Mesendoderm (in vitro differentiated cells): ENCODE measurements around the gene TNRC6C.
A peak's percentile ranks its signal among the peaks of the same experiment; 100 is the strongest.

Source experiments
- DNase-seq: peaks from one replicate; pipeline ENCODE4 v3.0.0; 2013
- H2AK5ac ChIP-seq: 2 replicates; pipeline ENCODE4 v1.6.1; 2013; ENCODE audit warnings: low read length, inconsistent platforms
- H2BK120ac ChIP-seq: 2 replicates; pipeline ENCODE4 v1.6.1; 2013; ENCODE audit warnings: low read depth, mild to moderate bottlenecking, low read length, moderate library complexity, mixed read lengths
- H2BK15ac ChIP-seq: replicated peaks from 2 replicates; pipeline ENCODE4 v1.6.1; 2013; ENCODE audit warnings: low read depth, mild to moderate bottlenecking, moderate library complexity
- H2BK5ac ChIP-seq: 2 replicates; pipeline ENCODE4 v1.6.1; 2013; ENCODE audit warnings: low read length, inconsistent platforms
- H3K18ac ChIP-seq: 2 replicates; pipeline ENCODE4 v1.6.1; 2013; ENCODE audit warnings: mild to moderate bottlenecking, low read length, mixed read lengths
- H3K23ac ChIP-seq: one replicate; pipeline ENCODE4 v1.6.1; 2013; ENCODE audit warnings: low read length
- H3K27ac ChIP-seq: 2 replicates; pipeline ENCODE4 v1.5.1; 2013; ENCODE audit warnings: low read depth, mild to moderate bottlenecking, inconsistent platforms, low read length, moderate library complexity
- H3K27me3 ChIP-seq: 2 replicates; pipeline ENCODE4 v1.6.1; 2013; ENCODE audit warnings: low read length, control low read depth, mild to moderate bottlenecking, inconsistent platforms; ENCODE audit not compliant: insufficient read depth, poor library complexity
- H3K36me3 ChIP-seq: 2 replicates; pipeline ENCODE4 v1.6.1; 2013; ENCODE audit warnings: low read length, inconsistent platforms; ENCODE audit not compliant: control insufficient read depth, insufficient read depth
- H3K4ac ChIP-seq: one replicate; pipeline ENCODE4 v1.6.1; 2013; ENCODE audit warnings: low read depth, mild to moderate bottlenecking, low read length, moderate library complexity
- H3K4me1 ChIP-seq: 2 replicates; pipeline ENCODE4 v1.6.1; 2013; ENCODE audit warnings: low read depth, low read length, inconsistent platforms; ENCODE audit not compliant: control insufficient read depth
- H3K4me2 ChIP-seq: 2 replicates; pipeline ENCODE4 v1.6.1; 2013; ENCODE audit warnings: low read length
- H3K4me3 ChIP-seq: 2 replicates; pipeline ENCODE4 v1.5.1; 2013; ENCODE audit warnings: mild to moderate bottlenecking, low read length
- H3K56ac ChIP-seq: one replicate; pipeline ENCODE4 v1.6.1; 2013; ENCODE audit warnings: low read length
- H3K79me1 ChIP-seq: 2 replicates; pipeline ENCODE4 v1.6.1; 2013; ENCODE audit warnings: low read length, inconsistent platforms
- H3K79me2 ChIP-seq: 2 replicates; pipeline ENCODE4 v1.6.1; 2013; ENCODE audit warnings: mild to moderate bottlenecking, low read length; ENCODE audit not compliant: control insufficient read depth, insufficient read depth
- H3K9ac ChIP-seq: 2 replicates; pipeline ENCODE4 v1.6.1; 2013; ENCODE audit warnings: low read length, inconsistent platforms
- H4K5ac ChIP-seq: one replicate; pipeline ENCODE4 v1.6.1; 2013; ENCODE audit warnings: low read length
- H4K8ac ChIP-seq: one replicate; pipeline ENCODE4 v1.6.1; 2013; ENCODE audit warnings: low read depth, mild to moderate bottlenecking, control low read depth, low read length, moderate library complexity
- WGBS: extraction: QIAGEN DNeasy Blood & Tissue Kit; methylation state at CpG from one replicate; pipeline ENCODE4 v1.1.7; 2013; ENCODE audit warnings: low lambda C conversion rate, missing lambda C conversion rate; ENCODE audit not compliant: insufficient coverage; ENCODE audit errors: extremely low coverage; 5-methylcytosine and 5-hydroxymethylcytosine counted together

The TNRC6C gene

DNA sequence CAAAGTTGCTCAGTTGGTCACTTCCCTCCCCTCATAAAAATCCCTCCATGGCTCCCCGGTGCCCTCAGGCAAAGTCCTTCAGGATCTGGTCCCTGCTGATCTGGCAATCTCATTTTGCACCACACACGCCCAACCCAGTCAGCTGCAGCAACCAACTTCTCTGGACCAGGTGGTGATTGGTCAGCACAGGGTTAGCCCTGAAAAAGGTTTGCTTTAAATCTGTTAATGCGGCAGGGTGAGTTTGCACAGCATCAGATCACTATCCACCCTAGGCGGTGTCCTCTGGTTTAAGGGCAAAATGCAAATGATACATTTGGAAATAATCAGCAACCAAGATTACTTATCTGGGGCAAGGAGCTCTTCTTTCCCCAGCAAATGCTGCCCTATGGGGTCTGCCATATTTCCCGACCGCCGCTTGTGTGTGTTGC lies 42.9 kb upstream of the TNRC6C start:
- no peak overlapping the region for H3K4ac ChIP-seq
- no peak overlapping the region for H3K56ac ChIP-seq
- WGBS, result no CpG with 5 or more reads among the region's 7 CpGs
- no peaks in the 10 kb centered on the region for H3K4me1 ChIP-seq
- H2BK120ac ChIP-seq, result no peak overlapping the region
- no peak overlapping the region for H3K27ac ChIP-seq
- H3K79me2 ChIP-seq, result no peaks in the 10 kb centered on the region
- no peak overlapping the region for H3K4me3 ChIP-seq
- no peak overlapping the region for H2AK5ac ChIP-seq
- no peak overlapping the region for H3K23ac ChIP-seq
- DNase-seq, result peak; percentile 88
- no peaks in the 10 kb centered on the region for H3K27me3 ChIP-seq
- no peak overlapping the region for H4K8ac ChIP-seq
- H3K9ac ChIP-seq, result no peak overlapping the region
- H3K18ac ChIP-seq, result no peak overlapping the region
- H2BK5ac ChIP-seq, result no peak overlapping the region
- H3K36me3 ChIP-seq, result no peaks in the 10 kb centered on the region
- no peak overlapping the region for H2BK15ac ChIP-seq
- H4K5ac ChIP-seq, result no peak overlapping the region
- H3K79me1 ChIP-seq, result no peaks in the 10 kb centered on the region
- no peak overlapping the region for H3K4me2 ChIP-seq

DNA sequence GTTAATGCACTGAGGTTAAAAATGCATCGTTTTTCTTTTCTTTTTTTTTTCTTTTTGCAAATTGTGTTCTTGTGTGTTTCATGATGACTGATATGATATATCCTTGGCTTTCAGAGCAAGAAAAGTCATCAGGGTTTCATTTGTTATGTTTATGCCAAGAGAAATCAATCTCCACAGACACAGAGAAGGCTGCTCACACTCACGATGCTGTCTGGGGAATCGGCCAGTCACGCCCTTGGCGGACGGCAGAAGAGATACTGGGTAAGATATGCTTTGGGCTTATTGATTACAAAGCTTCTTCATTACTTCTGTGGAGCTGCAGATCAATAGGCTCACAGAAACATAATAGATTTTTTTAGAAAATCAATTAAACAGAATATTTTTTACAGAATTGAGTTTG lies 42.2 kb upstream of the TNRC6C start:
- no peak overlapping the region for H3K56ac ChIP-seq
- no peak overlapping the region for H3K4me2 ChIP-seq
- H3K79me2 ChIP-seq, result no peaks in the 10 kb centered on the region
- DNase-seq, result no peak
- no peaks in the 10 kb centered on the region for H3K27me3 ChIP-seq
- H3K27ac ChIP-seq, result no peak overlapping the region
- H3K4me3 ChIP-seq, result no peak overlapping the region
- no peak overlapping the region for H3K23ac ChIP-seq
- WGBS, result no CpG with 5 or more reads among the region's 6 CpGs
- H2AK5ac ChIP-seq, result no peak overlapping the region
- H3K4ac ChIP-seq, result no peak overlapping the region
- no peaks in the 10 kb centered on the region for H3K79me1 ChIP-seq
- H4K8ac ChIP-seq, result no peak overlapping the region
- no peak overlapping the region for H2BK120ac ChIP-seq
- H3K4me1 ChIP-seq, result no peaks in the 10 kb centered on the region
- H2BK15ac ChIP-seq, result no peak overlapping the region
- no peaks in the 10 kb centered on the region for H3K36me3 ChIP-seq
- no peak overlapping the region for H2BK5ac ChIP-seq
- no peak overlapping the region for H4K5ac ChIP-seq
- no peak overlapping the region for H3K9ac ChIP-seq
- no peak overlapping the region for H3K18ac ChIP-seq

DNA sequence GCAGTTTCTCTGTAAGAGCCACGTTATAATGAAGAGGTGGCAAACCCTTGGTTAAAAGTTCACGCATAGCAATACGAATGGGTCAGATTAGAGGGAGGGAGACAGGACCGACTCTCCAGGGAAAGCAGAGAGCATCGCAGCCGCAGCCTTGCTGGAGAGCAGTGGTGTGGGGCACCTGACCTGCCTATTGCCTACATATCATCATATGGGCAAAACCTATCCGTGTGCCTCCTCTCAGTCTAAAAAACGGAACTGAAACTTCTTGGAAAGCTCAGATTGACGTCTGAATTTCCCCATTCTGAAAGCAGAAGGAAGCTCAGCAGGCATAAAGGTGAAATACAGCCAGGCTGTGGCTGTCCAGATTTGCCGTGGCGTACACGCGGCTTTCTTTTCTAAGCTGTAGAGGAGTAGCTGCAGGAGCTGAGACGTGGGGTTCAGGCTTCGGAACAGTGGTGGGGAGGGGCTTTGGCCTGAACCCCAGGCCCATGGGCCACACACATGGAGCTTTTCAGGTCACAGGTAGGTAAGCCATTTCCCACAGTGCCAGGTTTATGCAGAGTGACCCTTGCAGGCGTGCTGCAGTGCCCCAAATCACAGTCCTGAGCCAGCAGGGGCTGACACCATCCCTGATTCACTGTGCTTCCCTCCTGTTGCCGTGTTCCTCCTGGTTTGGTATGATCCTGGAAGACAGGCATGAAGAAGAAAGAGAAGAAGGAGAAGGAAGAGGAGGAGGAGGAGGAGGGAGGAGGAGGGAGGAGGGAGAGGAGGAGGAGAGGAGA lies 41.6 kb upstream of the TNRC6C start:
- no peak overlapping the region for H3K27ac ChIP-seq

DNA sequence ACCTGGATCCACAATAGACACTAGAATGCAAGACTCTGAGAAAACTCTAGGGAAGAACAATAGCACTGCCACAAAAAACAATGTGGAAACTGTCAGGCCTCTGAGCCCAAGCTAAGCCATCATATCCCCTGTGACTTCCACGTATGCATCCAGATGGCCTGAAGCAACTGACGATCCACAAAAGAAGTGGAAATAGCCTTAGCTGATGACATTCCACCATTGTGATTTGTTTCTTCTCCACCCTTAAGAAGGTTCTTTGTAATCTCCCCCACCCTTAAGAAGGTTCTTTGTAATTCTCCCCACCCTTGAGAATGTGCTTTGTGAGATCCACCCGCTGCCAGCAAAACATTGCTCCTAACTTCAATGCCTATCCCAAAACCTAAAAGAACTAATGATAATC lies 39.2 kb upstream of the TNRC6C start:
- Histone ChIP-seq H3K27ac (no peak overlapping the region), H3K4me3 (no peak overlapping the region), H3K18ac (no peak overlapping the region), H2BK120ac (no peak overlapping the region), H3K27me3 (no peaks in the 10 kb centered on the region), H3K79me1 (no peaks in the 10 kb centered on the region), H3K4me1 (no peaks in the 10 kb centered on the region), H3K9ac (no peak overlapping the region), H3K56ac (no peak overlapping the region), H2AK5ac (no peak overlapping the region), H2BK5ac (no peak overlapping the region), H3K4me2 (no peak overlapping the region), H4K5ac (no peak overlapping the region), H3K36me3 (no peaks in the 10 kb centered on the region), H3K4ac (no peak overlapping the region), H3K79me2 (no peaks in the 10 kb centered on the region), H3K23ac (no peak overlapping the region), H4K8ac (no peak overlapping the region), H2BK15ac (no peak overlapping the region)
- WGBS, result no CpG with 5 or more reads among the region's 3 CpGs
- DNase-seq, result no peak

More for the DNA sequence above, 41.6 kb upstream of the TNRC6C start:
- no peak overlapping the region for H3K4me2 ChIP-seq
- no peak overlapping the region for H4K5ac ChIP-seq
- H4K8ac ChIP-seq, result no peak overlapping the region
- no peaks in the 10 kb centered on the region for H3K4me1 ChIP-seq
- H3K23ac ChIP-seq, result no peak overlapping the region
- no peak overlapping the region for H2BK15ac ChIP-seq
- H3K36me3 ChIP-seq, result no peaks in the 10 kb centered on the region
- no peak overlapping the region for H2BK120ac ChIP-seq
- DNase-seq, result no peak
- no CpG with 5 or more reads among the region's 17 CpGs for WGBS
- no peak overlapping the region for H3K18ac ChIP-seq
- H2AK5ac ChIP-seq, result peak overlapping the region; percentile 9
- no peaks in the 10 kb centered on the region for H3K79me1 ChIP-seq
- no peak overlapping the region for H3K4ac ChIP-seq
- no peaks in the 10 kb centered on the region for H3K79me2 ChIP-seq
- no peak overlapping the region for H2BK5ac ChIP-seq
- peak overlapping the region; percentile 37 for H3K56ac ChIP-seq
- H3K9ac ChIP-seq, result no peak overlapping the region
- no peaks in the 10 kb centered on the region for H3K27me3 ChIP-seq
- no peak overlapping the region for H3K4me3 ChIP-seq

DNA sequence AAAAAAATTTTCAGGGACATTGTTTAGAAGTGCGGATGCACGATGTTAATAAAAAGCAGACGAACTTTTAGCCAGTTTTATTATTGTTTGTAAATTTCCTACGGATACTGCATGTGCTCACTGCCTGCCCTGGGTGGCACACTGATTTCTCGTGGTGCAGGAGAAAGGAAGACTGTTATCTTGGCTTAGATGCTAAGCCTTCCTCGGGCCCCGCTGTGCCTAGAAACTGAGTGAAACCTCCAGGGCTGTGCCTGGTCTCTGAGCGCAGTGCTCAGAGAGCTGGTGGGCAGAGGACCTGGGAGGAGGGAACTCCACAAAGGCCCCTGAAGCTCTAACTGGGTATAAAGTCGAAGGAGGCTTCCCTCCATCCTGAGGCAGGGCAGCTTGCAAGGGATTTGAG lies 35.4 kb upstream of the TNRC6C start:
- Histone ChIP-seq H3K79me2 (no peaks in the 10 kb centered on the region), H4K8ac (no peak overlapping the region), H2BK15ac (no peak overlapping the region), H3K36me3 (no peaks in the 10 kb centered on the region), H3K4me2 (no peak overlapping the region), H3K4ac (no peak overlapping the region), H3K27me3 (no peaks in the 10 kb centered on the region), H3K18ac (no peak overlapping the region), H2BK120ac (no peak overlapping the region), H3K4me3 (no peak overlapping the region), H3K27ac (no peak overlapping the region), H4K5ac (no peak overlapping the region), H3K23ac (no peak overlapping the region), H3K9ac (no peak overlapping the region), H3K56ac (peak overlapping the region; percentile 34), H2BK5ac (no peak overlapping the region), H2AK5ac (peak overlapping the region; percentile 65), H3K4me1 (peaks cover 9% of the 10 kb centered on the region), H3K79me1 (no peaks in the 10 kb centered on the region)
- no CpG with 5 or more reads among the region's 9 CpGs for WGBS
- no peak for DNase-seq
